Neural progenitor cell (in vitro differentiated cells): ENCODE measurements around the gene PBX1.

Experiments used
- EZH2 ChIP-seq: fragments of 200-600 bp; sonication (generic); IDR thresholded peaks from 2 replicates; pipeline ENCODE4 v1.6.1; 2017; ENCODE audit warnings: antibody characterized with exemption, mild to moderate bottlenecking, moderate library complexity
- EZH2phosphoT487 ChIP-seq: fragments of 200-600 bp; sonication (generic); IDR thresholded peaks from 2 replicates; pipeline ENCODE4 v1.6.1; 2017; ENCODE audit warnings: antibody characterized with exemption
- TF ChIP-seq, protein P1 (sequence below): fragments of 200-600 bp; sonication (generic); IDR thresholded peaks from 2 replicates; pipeline ENCODE4 v1.5.1; 2017; ENCODE audit warnings: antibody characterized with exemption, mild to moderate bottlenecking

DNA sequence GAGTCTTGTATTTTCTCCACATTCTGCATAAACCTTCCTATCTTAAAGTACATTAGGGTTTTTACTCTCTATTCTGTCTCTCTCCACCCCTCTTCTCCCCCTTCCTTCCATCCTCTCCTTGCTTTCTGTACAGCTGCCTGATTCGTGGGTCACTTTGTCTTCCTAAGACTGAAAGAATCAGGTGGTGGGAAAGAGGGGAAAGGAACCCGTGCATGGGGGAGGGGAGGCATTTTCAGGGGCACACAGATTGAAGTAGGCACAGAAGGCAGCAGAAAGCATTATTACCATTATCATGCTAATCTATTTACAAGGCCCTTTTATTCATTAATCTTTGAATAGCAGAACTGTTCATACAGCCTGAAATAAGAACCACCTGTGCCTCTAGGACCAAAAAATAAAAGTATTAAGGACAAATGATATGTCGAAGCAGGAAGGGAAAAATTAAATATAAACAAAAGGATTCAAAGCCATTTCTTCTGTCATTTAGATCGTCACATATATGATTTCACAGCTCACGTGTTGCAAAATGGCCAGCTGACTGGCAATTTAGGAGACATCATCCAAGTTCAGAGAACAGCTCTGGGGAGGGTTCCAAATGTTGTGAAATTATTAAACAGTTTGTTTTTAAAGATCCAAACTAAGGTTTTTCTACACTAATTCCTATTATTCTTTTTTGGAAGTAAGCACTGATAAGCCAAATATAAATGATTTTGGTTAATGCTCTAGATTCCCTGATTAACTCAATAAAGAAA is 154.6 kb downstream of the PBX1 start:
- TF ChIP-seq, protein P1, sequence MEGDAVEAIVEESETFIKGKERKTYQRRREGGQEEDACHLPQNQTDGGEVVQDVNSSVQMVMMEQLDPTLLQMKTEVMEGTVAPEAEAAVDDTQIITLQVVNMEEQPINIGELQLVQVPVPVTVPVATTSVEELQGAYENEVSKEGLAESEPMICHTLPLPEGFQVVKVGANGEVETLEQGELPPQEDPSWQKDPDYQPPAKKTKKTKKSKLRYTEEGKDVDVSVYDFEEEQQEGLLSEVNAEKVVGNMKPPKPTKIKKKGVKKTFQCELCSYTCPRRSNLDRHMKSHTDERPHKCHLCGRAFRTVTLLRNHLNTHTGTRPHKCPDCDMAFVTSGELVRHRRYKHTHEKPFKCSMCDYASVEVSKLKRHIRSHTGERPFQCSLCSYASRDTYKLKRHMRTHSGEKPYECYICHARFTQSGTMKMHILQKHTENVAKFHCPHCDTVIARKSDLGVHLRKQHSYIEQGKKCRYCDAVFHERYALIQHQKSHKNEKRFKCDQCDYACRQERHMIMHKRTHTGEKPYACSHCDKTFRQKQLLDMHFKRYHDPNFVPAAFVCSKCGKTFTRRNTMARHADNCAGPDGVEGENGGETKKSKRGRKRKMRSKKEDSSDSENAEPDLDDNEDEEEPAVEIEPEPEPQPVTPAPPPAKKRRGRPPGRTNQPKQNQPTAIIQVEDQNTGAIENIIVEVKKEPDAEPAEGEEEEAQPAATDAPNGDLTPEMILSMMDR, result no peak
- TF ChIP-seq EZH2, result no peak
- no peak for TF ChIP-seq EZH2phosphoT487
